ENCODE results near the gene GNL3.
"Not testable (repeated sequence)": the region's sequence is repeated elsewhere in the genome, so short reads cannot be mapped to it uniquely, and the experiment has no call there.

Gene GNL3

GRCh38 chr3:52721002-52721729 lies 35.3 kb downstream of the GNL3 start:
- no peak for DNase-seq (ENCODE audit: low read depth)

GRCh38 chr3:52721730-52722008 lies 35.8 kb downstream of the GNL3 start:
- no peak for DNase-seq (ENCODE audit: low read depth)

DNA sequence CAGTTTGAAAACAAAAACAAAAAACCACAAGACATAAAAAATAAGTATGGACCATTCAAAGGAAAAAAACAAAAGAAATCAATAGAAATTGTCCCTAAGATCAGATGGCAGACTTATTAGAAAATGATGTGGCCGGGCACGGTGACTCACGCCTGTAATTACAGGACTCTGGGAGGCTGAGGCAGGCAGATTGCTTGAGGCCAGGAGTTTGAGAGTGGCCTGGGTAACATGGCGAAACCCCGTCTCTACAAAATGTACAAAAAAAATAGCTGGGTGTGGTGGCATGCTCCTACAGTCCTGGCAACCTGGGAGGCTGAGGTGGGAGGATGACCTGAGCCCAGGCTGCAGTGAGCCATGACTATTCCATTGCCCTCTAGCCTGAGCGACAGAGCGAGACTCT lies 36.7 kb downstream of the GNL3 start:
- no peak for DNase-seq (ENCODE audit: low read depth)

- no peak for DNase-seq (ENCODE audit: low read depth)
Measured at GRCh38 chr3:52723935-52724334, 38.1 kb downstream of the GNL3 start.

DNA sequence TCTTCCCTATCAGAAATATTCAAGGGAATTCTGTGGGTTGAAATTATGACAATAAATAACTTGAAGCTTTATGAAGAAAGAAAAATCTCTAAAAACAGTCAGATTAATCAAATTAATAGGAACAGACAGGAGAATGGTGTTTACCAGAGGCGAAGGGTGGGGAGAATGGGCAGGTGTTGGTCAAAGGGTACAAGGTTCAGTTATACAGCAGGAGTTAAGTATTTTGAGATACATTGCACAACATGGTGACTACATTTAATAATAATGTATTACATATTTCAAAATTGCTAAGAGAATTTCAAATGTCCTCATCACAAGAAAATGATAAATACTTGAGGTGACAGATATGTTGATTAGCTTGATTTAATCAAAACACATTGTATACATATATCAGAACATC lies 38.7 kb downstream of the GNL3 start:
- peak; percentile 15 for DNase-seq (ENCODE audit: low read depth)

GRCh38 chr3:52728753-52729152 lies 42.9 kb downstream of the GNL3 start:
- DNase-seq (ENCODE audit: low read depth) = not testable (repeated sequence)

DNA sequence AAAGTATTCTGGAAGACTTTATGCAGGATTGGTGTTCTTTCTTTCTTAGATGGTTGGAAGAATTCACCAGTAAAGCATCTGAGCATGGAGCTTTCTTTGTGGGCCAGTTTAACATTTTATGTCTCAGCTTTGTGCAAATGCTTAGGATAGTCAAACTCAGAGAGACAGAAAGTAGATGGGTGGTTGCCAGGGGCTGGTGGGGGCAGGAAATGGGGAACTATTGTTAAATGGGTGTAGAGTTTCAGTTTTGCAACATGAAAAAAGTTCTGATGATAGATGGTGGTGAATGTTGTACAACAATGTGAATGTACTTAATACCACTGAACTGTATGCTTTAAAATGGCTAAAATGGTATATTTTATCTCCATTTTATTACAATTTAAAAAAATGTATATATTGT lies 44.8 kb downstream of the GNL3 start:
- no peak for DNase-seq (ENCODE audit: low read depth)

DNA sequence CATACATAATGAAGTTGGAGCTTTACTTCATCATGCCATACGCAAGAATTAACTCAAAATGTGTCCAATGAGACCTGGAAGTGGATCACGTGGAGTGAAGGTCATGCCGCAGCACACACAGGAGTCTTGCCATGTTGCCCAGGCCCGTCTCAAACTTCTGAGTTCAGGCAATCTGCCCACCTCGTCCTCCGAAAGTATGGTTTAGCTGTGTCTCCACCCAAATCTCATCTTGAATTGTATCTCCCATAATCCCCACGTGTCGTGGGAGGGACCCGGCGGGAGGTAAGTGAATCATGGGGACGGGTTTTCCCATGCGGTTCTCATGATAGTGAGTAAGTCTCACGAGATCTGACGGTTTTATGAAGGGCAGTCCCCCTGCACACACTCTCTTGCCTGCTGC lies 45.8 kb downstream of the GNL3 start:
- DNase-seq (ENCODE audit: low read depth) = no peak

DNA sequence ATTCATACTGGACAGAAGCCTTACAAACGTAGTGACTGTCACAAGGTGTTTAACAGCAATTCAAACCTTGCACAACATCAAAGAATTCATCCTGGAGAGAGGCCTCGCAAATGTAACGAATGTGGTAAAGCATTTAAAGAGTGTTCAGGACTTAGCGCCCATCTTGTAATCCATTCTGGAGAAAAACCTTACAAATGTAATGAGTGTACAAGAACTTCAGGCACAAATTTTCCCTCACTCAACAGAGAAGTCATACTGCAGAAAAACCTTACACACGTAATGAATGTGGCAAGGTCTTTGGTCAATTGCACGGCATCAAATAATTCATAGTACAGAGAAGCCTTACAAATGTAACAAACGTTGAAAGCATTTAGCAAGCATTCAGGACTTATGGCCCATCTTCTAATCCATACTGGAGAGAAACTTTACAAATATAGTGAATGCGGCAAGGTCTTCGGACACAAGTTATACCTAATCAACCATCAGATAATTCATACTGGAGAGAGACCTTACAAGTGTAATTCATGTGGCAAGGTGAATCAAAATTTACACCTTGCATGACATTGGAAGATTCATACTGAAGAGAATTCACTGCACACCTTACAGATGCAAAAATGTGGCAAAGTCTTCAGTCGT lies 47.5 kb downstream of the GNL3 start:
- DNase-seq (ENCODE audit: low read depth) = no peak

DNA sequence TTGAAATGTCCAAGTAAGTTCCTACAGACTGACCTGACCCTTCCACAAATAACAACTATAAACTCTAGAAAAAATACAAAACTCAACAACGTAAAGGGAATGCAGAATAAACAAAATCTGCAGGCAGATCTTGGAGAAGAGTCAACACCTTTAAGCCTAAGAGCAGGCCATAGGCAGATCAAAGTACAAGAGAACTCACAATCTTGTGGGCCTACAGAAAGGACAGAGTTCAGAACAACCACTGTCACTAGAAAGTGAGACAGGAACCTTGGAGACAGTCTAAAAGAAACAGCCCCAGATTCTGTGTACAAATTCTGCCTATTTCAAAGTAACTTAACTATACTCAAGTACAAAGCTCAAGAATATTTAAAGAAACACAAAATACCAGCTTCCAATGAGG lies 53.9 kb downstream of the GNL3 start:
- no peak for DNase-seq (ENCODE audit: low read depth)

DNA sequence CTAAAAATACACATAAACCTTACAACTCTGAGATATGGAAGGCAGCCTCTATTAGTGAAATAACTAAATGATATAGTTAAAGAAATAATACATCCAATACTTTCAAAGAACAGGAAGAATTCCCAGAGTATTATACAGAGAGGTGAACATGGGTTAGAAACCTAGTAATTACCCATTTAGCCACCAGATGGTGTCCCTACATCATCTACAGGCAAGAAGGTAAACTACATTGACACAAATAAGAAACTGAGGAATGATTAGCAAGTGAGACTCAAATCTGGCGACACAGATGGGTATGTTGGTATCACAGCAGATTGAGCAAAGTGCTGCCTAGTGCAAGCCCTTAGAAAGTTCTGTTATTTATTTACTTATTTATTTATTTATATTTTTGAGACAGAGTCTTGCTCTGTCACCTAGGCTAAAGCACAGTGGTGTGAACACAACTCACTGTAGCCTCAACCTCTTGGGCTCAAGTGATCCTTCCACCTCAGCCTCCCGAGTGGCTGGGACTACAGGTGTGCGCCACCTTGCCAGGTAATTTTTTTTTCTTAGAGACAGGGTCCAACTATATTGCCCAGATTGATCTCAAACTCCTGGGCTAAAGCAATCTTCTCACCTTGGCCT lies 56.7 kb downstream of the GNL3 start:
- peak; percentile 33 for DNase-seq (ENCODE audit: low read depth)

- DNase-seq (ENCODE audit: low read depth) = no peak
Measured at GRCh38 chr3:52743152-52743551, 57.3 kb downstream of the GNL3 start.

GRCh38 chr3:52743721-52744120 lies 57.9 kb downstream of the GNL3 start:
- no peak for DNase-seq (ENCODE audit: low read depth)

Measured in amniotic epithelial cell (primary cell).